SH-SY5Y (cell line): Measurements from ENCODE around the gene MYOCD.

Source experiments
- GATA2 ChIP-seq: IDR thresholded peaks from 2 replicates; pipeline ENCODE4 v1.6.1; 2011; ENCODE audit warnings: mild to moderate bottlenecking, low read depth, low read length
- GATA3 ChIP-seq: IDR thresholded peaks from 2 replicates; pipeline ENCODE4 v1.6.1; 2011; ENCODE audit warnings: low read depth, mild to moderate bottlenecking, low read length, moderate library complexity

GRCh38 chr17:12732366-12732765 is 66.7 kb downstream of the MYOCD start:
- TF ChIP-seq GATA2 (no peak), GATA3 (no peak)
